D721Med (cell line): ENCODE measurements around the gene ARG2.

Source experiments
- DNase-seq: peaks from one replicate; pipeline ENCODE4 v3.0.0; 2011; ENCODE audit warnings: low spot score; ENCODE audit not compliant: insufficient read length
- FAIRE-seq: peaks from 2 replicates; lab custom pipeline; 2011; peaks lifted over from hg19 to GRCh38; lab: Jason Lieb, UNC
- CTCF ChIP-seq: IDR thresholded peaks from 2 replicates; pipeline ENCODE4 v1.5.1; 2012; ENCODE audit warnings: mild to moderate bottlenecking, control low read depth; ENCODE audit not compliant: insufficient read depth; ENCODE audit errors: missing control alignments

ARG2 gene

GRCh38 chr14:67641902-67642749 is 22.4 kb downstream of the ARG2 start:
- no peak for TF ChIP-seq CTCF
- FAIRE-seq (peak; percentile 32), DNase-seq (no peak)

- no peak for DNase-seq
- no peak for FAIRE-seq
Measured at GRCh38 chr14:67643713-67644112, 24.0 kb downstream of the ARG2 start.

GRCh38 chr14:67644428-67644827 is 24.7 kb downstream of the ARG2 start:
- no peak for FAIRE-seq
- DNase-seq: no peak
- TF ChIP-seq CTCF: no peak

More at GRCh38 chr14:67643713-67644112, 24.0 kb downstream of the ARG2 start:
- no peak for TF ChIP-seq CTCF

GRCh38 chr14:67645414-67645813 is 25.7 kb downstream of the ARG2 start:
- no peak for TF ChIP-seq CTCF
- no peak for FAIRE-seq
- DNase-seq: no peak

- no peak for FAIRE-seq
- no peak for DNase-seq
- TF ChIP-seq CTCF: no peak
Measured at GRCh38 chr14:67646131-67646530, 26.4 kb downstream of the ARG2 start.

- no peak for TF ChIP-seq CTCF
- DNase-seq (no peak), FAIRE-seq (no peak)
Measured at GRCh38 chr14:67650151-67650550, 30.4 kb downstream of the ARG2 start.

- FAIRE-seq (no peak), DNase-seq (no peak)
- TF ChIP-seq CTCF: no peak
Measured at GRCh38 chr14:67650694-67651093, 31.0 kb downstream of the ARG2 start.
